ENCODE data around the gene PIGL.

PIGL gene

GRCh38 chr17:16353317-16354174 is 136.5 kb downstream of the PIGL start, which contains the start of gene CENPV:
Gene CENPV, minus strand, starts transcription at chr17:16353469. Its CDS starts 33 bp downstream, at chr17:16353436.
- peak; percentile 78 for DNase-seq (ENCODE audit: low spot score)

GRCh38 chr17:16354585-16354984 is 137.6 kb downstream of the PIGL start:
- DNase-seq (ENCODE audit: low spot score): no peak

- DNase-seq (ENCODE audit: low spot score): no peak
Observed at GRCh38 chr17:16358394-16358793, 141.4 kb downstream of the PIGL start.

GRCh38 chr17:16361874-16362273 is 144.9 kb downstream of the PIGL start:
- DNase-seq (ENCODE audit: low spot score): no peak

GRCh38 chr17:16363749-16364536 is 146.9 kb downstream of the PIGL start:
- peak; percentile 72 for DNase-seq (ENCODE audit: low spot score)

GRCh38 chr17:16364625-16365024 is 147.6 kb downstream of the PIGL start:
- DNase-seq (ENCODE audit: low spot score): no peak

GRCh38 chr17:16371742-16372141 is 154.7 kb downstream of the PIGL start:
- DNase-seq (ENCODE audit: low spot score): no peak

GRCh38 chr17:16374146-16374938 is 157.3 kb downstream of the PIGL start:
- peak; percentile 34 for DNase-seq (ENCODE audit: low spot score)

All from LoVo (cell line).